Measurements from ENCODE around the gene OR14C36. TPM values are rescaled to one million over a fixed set of nuclear protein-coding genes. Genes with fewer than 3 reads are reported as not detected.
"Not testable (repeated sequence)": the region's sequence is repeated elsewhere in the genome, so short reads cannot be mapped to it uniquely, and the experiment has no call there.

Gene OR14C36
- total and polyA plus RNA-seq, 9 of the 15 experiments (the other 6 are each of a cell fraction or from before 2014, with no cell fraction given): not detected

GRCh38 chr1:248306103-248306502 is 42.5 kb upstream of the OR14C36 start:
- Histone ChIP-seq H3K27ac (ENCODE audit: extremely low read depth, low read depth, low read length) (no peak overlapping the region), H4K20me1 (replicated peaks; ENCODE audit: control insufficient read depth, insufficient read depth, low read length) (no peaks in the 10 kb centered on the region), H3K36me3 (ENCODE audit: control insufficient read depth, insufficient read depth, low read length) (no peaks in the 10 kb centered on the region), H3K27me3 (ENCODE audit: control insufficient read depth in 2 of 2, insufficient read depth in 2 of 2, low read length in 2 of 2) (no peaks in the 10 kb centered on the region), H3K79me2 (ENCODE audit: control insufficient read depth, insufficient read depth, low read length) (no peaks in the 10 kb centered on the region), H3K4me2 (ENCODE audit: insufficient read depth, low read length) (no peak overlapping the region), H3K9me1 (ENCODE audit: control insufficient read depth, insufficient read depth, low read length) (no peaks in the 10 kb centered on the region), H3K9me3 (replicated peaks; ENCODE audit: control insufficient read depth, insufficient read depth, low read depth, low read length) (0 out of 2 replicates have a peak, but pooled peaks cover 1% of the 10 kb centered on the region), H2AFZ (ENCODE audit: low read depth, low read length) (no peak overlapping the region), H3K4me3 (no peak overlapping the region), H3K9ac (ENCODE audit: insufficient read depth in 1 of 2, low read depth in 2 of 2, low read length in 2 of 2) (no peak overlapping the region), H3K4me1 (replicated peaks in 1 of 2; ENCODE audit: control insufficient read depth in 2 of 2, insufficient read depth in 2 of 2, low read length in 2 of 2) (no peaks in the 10 kb centered on the region)
- no peak for DNase-seq (ENCODE audit: extremely low read depth in 1 of 4, low spot score in 3 of 4)
- no peak for TF ChIP-seq MEIS2 (IDR thresholded peaks at IDR 0.05; ENCODE audit: partially characterized antibody)
- TF ChIP-seq ATF6 (CRISPR knock-in tag; IDR thresholded peaks at IDR 0.05): no peak
- no peak for TF ChIP-seq CHD4 (IDR thresholded peaks at IDR 0.05; ENCODE audit: insufficient read depth, insufficient replicate concordance, low read depth, low read length, poor library complexity, severe bottlenecking)
- TF ChIP-seq ZNF668 (CRISPR knock-in tag; IDR thresholded peaks at IDR 0.05): no peak
- TF ChIP-seq HNRNPH1 (optimal IDR thresholded peaks at IDR 0.05; ENCODE audit: low read depth, low read length): no peak
- TF ChIP-seq NCOA1 (IDR thresholded peaks at IDR 0.05; ENCODE audit: low read depth): no peak
- TF ChIP-seq THAP7 (CRISPR knock-in tag; IDR thresholded peaks at IDR 0.05): no peak
- no peak for TF ChIP-seq GATA2 (CRISPR knock-in tag; IDR thresholded peaks at IDR 0.05)
- no peak for TF ChIP-seq ZNF76 (CRISPR knock-in tag; IDR thresholded peaks at IDR 0.05; ENCODE audit: borderline replicate concordance)
- TF ChIP-seq, protein P1, sequence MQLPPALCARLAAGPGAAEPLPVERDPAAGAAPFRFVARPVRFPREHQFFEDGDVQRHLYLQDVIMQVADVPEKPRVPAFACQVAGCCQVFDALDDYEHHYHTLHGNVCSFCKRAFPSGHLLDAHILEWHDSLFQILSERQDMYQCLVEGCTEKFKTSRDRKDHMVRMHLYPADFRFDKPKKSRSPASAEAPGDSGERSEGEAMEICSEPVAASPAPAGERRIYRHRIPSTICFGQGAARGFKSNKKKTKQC (CRISPR knock-in tag; IDR thresholded peaks at IDR 0.05): no peak
- no peak for TF ChIP-seq NFIC (IDR thresholded peaks at IDR 0.05)
- whole genome bisulfite sequencing (ENCODE audit: insufficient coverage, low coverage, missing lambda C conversion rate): 2% methylated on average over 19 of the region's 19 CpGs
- no peak for FAIRE-seq
- in situ Hi-C loops (cut with MboI): no loop called here
- BruUV-seq (replicated peaks): no TSS peak
- ChIA-PET POLR2A (no interaction called here), CTCF (ENCODE audit: low intra/inter-chr PET ratio) (no interaction called here)
- ATAC-seq: no peak
- intact Hi-C loops (cut with micrococcal nuclease): no loop called here

DNA sequence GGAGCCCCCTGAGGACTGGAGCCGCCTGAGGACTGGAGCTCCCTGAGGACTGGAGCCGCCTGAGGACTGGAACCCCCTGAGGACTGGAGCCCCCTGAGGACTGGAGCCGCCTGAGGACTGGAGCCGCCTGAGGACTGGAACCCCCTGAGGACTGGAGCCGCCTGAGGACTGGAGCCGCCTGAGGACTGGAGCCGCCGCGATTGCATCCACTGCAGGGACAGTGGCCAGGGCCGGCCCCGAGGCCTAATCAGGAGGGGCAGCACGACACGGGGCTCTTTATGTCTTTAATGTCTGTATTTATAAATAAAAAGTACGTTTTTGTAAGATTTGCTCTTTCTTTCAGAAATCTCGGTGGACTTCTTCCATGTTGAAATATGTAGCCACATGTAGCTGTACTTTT is 41.8 kb upstream of the OR14C36 start:
- not testable (repeated sequence) for H3K9me1 ChIP-seq (ENCODE audit: control insufficient read depth, insufficient read depth, low read length); FAIRE-seq

More for the DNA sequence above, 41.8 kb upstream of the OR14C36 start:
- CTCF ChIA-PET (ENCODE audit: low intra/inter-chr PET ratio); H3K4me3 ChIP-seq; in situ Hi-C loops (cut with MboI); H3K4me1 ChIP-seq (replicated peaks in 1 of 2; ENCODE audit: control insufficient read depth in 2 of 2, insufficient read depth in 2 of 2, low read length in 2 of 2); DNase-seq (ENCODE audit: extremely low read depth in 1 of 4, low spot score in 3 of 4); H3K27me3 ChIP-seq (ENCODE audit: control insufficient read depth in 2 of 2, insufficient read depth in 2 of 2, low read length in 2 of 2); H3K36me3 ChIP-seq (ENCODE audit: control insufficient read depth, insufficient read depth, low read length); H3K9ac ChIP-seq (ENCODE audit: insufficient read depth in 1 of 2, low read depth in 2 of 2, low read length in 2 of 2); H3K9me3 ChIP-seq (replicated peaks; ENCODE audit: control insufficient read depth, insufficient read depth, low read depth, low read length); POLR2A ChIA-PET; H4K20me1 ChIP-seq (replicated peaks; ENCODE audit: control insufficient read depth, insufficient read depth, low read length); BruUV-seq (replicated peaks); H2AFZ ChIP-seq (ENCODE audit: low read depth, low read length); H3K27ac ChIP-seq (ENCODE audit: extremely low read depth, low read depth, low read length); intact Hi-C loops (cut with micrococcal nuclease); H3K4me2 ChIP-seq (ENCODE audit: insufficient read depth, low read length); H3K79me2 ChIP-seq (ENCODE audit: control insufficient read depth, insufficient read depth, low read length); ATAC-seq: not testable (repeated sequence)
- under 1% methylated on average over 13 of the region's 15 CpGs for WGBS (ENCODE audit: insufficient coverage, low coverage, missing lambda C conversion rate)
